ENCODE measurements around the gene OAF.

Gene OAF

GRCh38 chr11:120210626-120211521 is at the start of gene OAF:
Gene OAF (plus strand): TSS chr11:120211032. CDS start chr11:120211280, 248 bp downstream.
- peak within 1 kb of the TSS; percentile 76 for H3K4me3 ChIP-seq (ENCODE audit: low read length)
- peak; percentile 16; the same call in 1 of the 2 replicates for TF ChIP-seq CTCF (conservative IDR thresholded peaks at IDR 0.05; ENCODE audit: low read length)
- DNase-seq (ENCODE audit: low read depth) = peak; percentile 73

- no peak for TF ChIP-seq CTCF (conservative IDR thresholded peaks at IDR 0.05; ENCODE audit: low read length)
- no peak overlapping the region for H3K4me3 ChIP-seq (ENCODE audit: low read length)
- no peak for DNase-seq (ENCODE audit: low read depth)
Measured at GRCh38 chr11:120167659-120168058, 43.2 kb upstream of the OAF start.

- TF ChIP-seq CTCF (conservative IDR thresholded peaks at IDR 0.05; ENCODE audit: low read length) = no peak
- peak overlapping the region; percentile 59 for H3K4me3 ChIP-seq (ENCODE audit: low read length)
- no peak for DNase-seq (ENCODE audit: low read depth)
Measured at GRCh38 chr11:120168108-120168959, 42.5 kb upstream of the OAF start.

GRCh38 chr11:120168960-120169681 is 41.7 kb upstream of the OAF start:
- peak; percentile 34 for DNase-seq (ENCODE audit: low read depth)
- H3K4me3 ChIP-seq (ENCODE audit: low read length) = peak overlapping the region; percentile 59
- peak; percentile 45 for TF ChIP-seq CTCF (conservative IDR thresholded peaks at IDR 0.05; ENCODE audit: low read length)

- no peak for DNase-seq (ENCODE audit: low read depth)
- H3K4me3 ChIP-seq (ENCODE audit: low read length) = no peak overlapping the region
- TF ChIP-seq CTCF (conservative IDR thresholded peaks at IDR 0.05; ENCODE audit: low read length) = no peak
Measured at GRCh38 chr11:120169981-120170698, 40.7 kb upstream of the OAF start.

GRCh38 chr11:120170741-120171261 is 40.0 kb upstream of the OAF start:
- no peak for DNase-seq (ENCODE audit: low read depth)
- no peak for TF ChIP-seq CTCF (conservative IDR thresholded peaks at IDR 0.05; ENCODE audit: low read length)
- H3K4me3 ChIP-seq (ENCODE audit: low read length) = no peak overlapping the region

All from AG10803 (cell line).